ENCODE results near the gene AATK. TPM values are rescaled to one million over a fixed set of nuclear protein-coding genes. Genes with fewer than 3 reads are reported as not detected.

The AATK gene
- total RNA-seq, 1 donor from 2014 or later = 0.39 TPM

GRCh38 chr17:81180836-81181810, 15.1 kb upstream of the AATK start:
- intact Hi-C loops (cut with micrococcal nuclease) = no loop called here

GRCh38 chr17:81179861-81180260, 13.8 kb upstream of the AATK start:
- intact Hi-C loops (cut with micrococcal nuclease) = no loop called here

- intact Hi-C loops (cut with micrococcal nuclease) = no loop called here
Observed at GRCh38 chr17:81179220-81179619, 13.2 kb upstream of the AATK start.

GRCh38 chr17:81178136-81179091, 12.4 kb upstream of the AATK start:
- intact Hi-C loops (cut with micrococcal nuclease) = no loop called here

GRCh38 chr17:81176666-81177065, 10.6 kb upstream of the AATK start:
- intact Hi-C loops (cut with micrococcal nuclease) = no loop called here

- intact Hi-C loops (cut with micrococcal nuclease) = no loop called here
Observed at GRCh38 chr17:81173762-81174155, 7.7 kb upstream of the AATK start.

- intact Hi-C loops (cut with micrococcal nuclease) = no loop called here
Observed at GRCh38 chr17:81173052-81173761, 7.2 kb upstream of the AATK start.

- intact Hi-C loops (cut with micrococcal nuclease) = no loop called here
Observed at GRCh38 chr17:81171941-81172340, 5.9 kb upstream of the AATK start.

- intact Hi-C loops (cut with micrococcal nuclease) = no loop called here
Observed at GRCh38 chr17:81170727-81171494, 4.9 kb upstream of the AATK start.

GRCh38 chr17:81169870-81170309, 3.9 kb upstream of the AATK start:
- intact Hi-C loops (cut with micrococcal nuclease) = no loop called here

GRCh38 chr17:81167638-81168037, 1.6 kb upstream of the AATK start:
- intact Hi-C loops (cut with micrococcal nuclease) = no loop called here

GRCh38 chr17:81167194-81167524, 1.1 kb upstream of the AATK start:
- intact Hi-C loops (cut with micrococcal nuclease) = no loop called here

- intact Hi-C loops (cut with micrococcal nuclease) = no loop called here
Observed at GRCh38 chr17:81165246-81166032, 582 bp downstream of the AATK start, which contains the start of gene PVALEF. Gene PVALEF (plus strand): TSS chr17:81165507. CDS start chr17:81181227, 15,720 bp downstream.

GRCh38 chr17:81164371-81165245, 1.4 kb downstream of the AATK start:
- intact Hi-C loops (cut with micrococcal nuclease) = no loop called here

- intact Hi-C loops (cut with micrococcal nuclease) = no loop called here
Observed at GRCh38 chr17:81163703-81164370, 2.2 kb downstream of the AATK start.

GRCh38 chr17:81163051-81163695, 2.8 kb downstream of the AATK start:
- intact Hi-C loops (cut with micrococcal nuclease) = no loop called here

GRCh38 chr17:81162491-81162890, 3.5 kb downstream of the AATK start:
- intact Hi-C loops (cut with micrococcal nuclease) = no loop called here

GRCh38 chr17:81161972-81162371, 4.0 kb downstream of the AATK start:
- intact Hi-C loops (cut with micrococcal nuclease) = no loop called here

Data from T-helper 1 cell treated with Interleukin-12 subunit alpha and Interleukin-12 subunit beta and Interleukin-4 antibody, amounts not matched to agents 30 ng/mL and 1 ng/mL, for 36 hours (primary cell).